AG09309 (cell line): Measurements from ENCODE around the gene EML2.

Experiments used
- DNase-seq: peaks from one replicate; pipeline ENCODE4 v3.0.0-alpha.2; 2010; ENCODE audit warnings: low read depth
- H3K4me3 ChIP-seq: 2 replicates; pipeline ENCODE4 v1.5.1; 2011; ENCODE audit warnings: mild to moderate bottlenecking, low read depth, low read length, moderate library complexity; ENCODE audit not compliant: control insufficient read depth
- TF ChIP-seq, protein P1 (sequence below): IDR thresholded peaks from 2 replicates; pipeline ENCODE4 v1.5.1; 2011; ENCODE audit warnings: mild to moderate bottlenecking, low read depth, low read length, inconsistent platforms; ENCODE audit not compliant: insufficient read depth, control insufficient read depth; ENCODE audit errors: missing control alignments

The EML2 gene

DNA sequence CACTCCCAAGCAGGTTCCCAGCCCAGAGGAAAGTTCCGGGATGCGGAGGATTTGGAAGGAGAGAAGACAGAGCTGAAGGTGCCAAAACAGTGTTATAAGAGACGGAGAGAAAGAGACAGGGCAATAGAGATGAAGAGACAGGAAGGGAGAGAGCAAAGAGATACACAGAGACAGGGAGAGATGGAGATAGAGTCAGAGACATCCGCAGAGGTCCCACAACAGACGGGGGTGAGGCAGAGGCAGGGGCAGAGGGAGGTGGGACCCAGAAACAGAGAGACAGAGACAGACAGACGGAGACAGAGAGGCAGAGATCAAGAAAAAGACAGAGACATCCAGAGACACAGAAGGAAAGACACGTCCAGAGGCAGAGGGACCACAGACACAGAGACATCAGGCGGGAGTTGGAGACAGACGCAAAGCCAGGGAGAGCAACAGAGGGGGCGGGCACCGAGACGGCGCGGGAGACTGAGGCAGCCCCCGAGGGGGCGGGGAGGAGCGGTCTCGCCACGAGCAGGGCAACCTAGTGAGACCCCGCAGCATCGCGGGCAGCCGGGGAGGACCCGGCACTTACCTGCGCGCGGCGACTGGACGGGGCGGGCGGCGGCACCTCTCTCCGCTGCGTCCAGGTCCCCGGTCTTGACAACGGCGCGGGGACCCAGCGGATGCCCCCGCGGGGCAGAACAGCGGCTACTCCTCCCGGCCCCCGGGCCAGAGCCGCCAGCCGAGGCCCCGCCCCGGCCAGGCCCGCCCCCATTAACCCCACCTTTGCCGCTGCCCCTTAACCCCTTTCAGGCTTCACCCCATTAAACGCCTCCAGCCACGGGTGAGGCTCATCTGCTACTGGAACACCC lies 37.4 kb downstream of the EML2 start, which contains the start of gene GPR4:
Gene GPR4, minus strand, starts transcription at position 689 of the 851 bp plus-strand sequence. CDS start 10,346 bp downstream, outside the sequence.
- H3K4me3 ChIP-seq, result no peak within 1 kb of the TSS
- no peak for DNase-seq
- TF ChIP-seq, protein P1, sequence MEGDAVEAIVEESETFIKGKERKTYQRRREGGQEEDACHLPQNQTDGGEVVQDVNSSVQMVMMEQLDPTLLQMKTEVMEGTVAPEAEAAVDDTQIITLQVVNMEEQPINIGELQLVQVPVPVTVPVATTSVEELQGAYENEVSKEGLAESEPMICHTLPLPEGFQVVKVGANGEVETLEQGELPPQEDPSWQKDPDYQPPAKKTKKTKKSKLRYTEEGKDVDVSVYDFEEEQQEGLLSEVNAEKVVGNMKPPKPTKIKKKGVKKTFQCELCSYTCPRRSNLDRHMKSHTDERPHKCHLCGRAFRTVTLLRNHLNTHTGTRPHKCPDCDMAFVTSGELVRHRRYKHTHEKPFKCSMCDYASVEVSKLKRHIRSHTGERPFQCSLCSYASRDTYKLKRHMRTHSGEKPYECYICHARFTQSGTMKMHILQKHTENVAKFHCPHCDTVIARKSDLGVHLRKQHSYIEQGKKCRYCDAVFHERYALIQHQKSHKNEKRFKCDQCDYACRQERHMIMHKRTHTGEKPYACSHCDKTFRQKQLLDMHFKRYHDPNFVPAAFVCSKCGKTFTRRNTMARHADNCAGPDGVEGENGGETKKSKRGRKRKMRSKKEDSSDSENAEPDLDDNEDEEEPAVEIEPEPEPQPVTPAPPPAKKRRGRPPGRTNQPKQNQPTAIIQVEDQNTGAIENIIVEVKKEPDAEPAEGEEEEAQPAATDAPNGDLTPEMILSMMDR, result no peak

DNA sequence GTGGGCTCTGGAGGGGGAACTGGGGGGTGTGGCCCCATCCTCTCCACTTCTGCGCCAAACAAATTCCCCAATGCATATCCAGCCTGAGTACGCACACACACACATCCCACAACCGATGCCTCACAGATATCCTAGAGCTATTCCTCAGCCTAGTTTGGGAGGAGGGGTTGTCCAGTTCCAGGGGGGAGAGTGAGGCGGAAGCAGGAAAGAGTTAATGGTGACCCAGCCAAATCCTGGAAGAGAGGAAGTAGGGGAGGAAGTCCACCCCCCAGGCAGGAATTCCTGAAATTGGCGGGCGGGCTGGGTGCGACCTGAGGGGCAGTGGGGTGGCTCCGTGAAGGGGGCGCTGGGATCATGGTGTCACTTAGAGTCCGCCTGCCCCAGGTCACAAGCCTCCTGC lies 38.1 kb downstream of the EML2 start:
- no peak overlapping the region for H3K4me3 ChIP-seq
- DNase-seq, result no peak
- TF ChIP-seq, protein P1, result no peak

DNA sequence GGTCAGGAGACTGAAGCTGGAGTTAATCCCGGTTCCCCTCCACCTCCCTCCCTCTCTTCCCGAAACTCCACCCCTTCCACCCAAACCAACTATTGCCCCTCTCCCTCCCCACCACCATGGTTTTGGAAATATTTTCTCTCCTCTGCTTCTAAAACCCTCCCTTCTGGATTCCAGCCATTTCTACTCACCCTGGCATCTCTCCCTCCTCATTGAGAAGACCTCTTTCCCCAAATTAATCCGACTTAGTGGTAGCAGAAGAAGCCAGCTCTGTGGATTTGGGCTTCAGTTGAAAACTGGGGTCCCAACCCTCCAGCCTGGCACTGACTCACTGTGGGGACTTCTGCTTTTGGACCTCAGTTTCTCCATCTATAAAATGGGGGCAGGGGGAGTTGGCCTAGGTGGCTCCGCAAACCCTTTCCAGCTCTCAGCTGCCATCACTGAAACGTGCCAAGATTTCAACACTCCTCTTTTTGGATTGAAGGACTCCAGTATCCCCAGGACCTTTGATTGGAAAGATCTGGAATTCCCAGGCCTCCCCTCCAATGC lies 38.8 kb downstream of the EML2 start:
- no peak overlapping the region for H3K4me3 ChIP-seq
- no peak for DNase-seq
- TF ChIP-seq, protein P1, result no peak

DNA sequence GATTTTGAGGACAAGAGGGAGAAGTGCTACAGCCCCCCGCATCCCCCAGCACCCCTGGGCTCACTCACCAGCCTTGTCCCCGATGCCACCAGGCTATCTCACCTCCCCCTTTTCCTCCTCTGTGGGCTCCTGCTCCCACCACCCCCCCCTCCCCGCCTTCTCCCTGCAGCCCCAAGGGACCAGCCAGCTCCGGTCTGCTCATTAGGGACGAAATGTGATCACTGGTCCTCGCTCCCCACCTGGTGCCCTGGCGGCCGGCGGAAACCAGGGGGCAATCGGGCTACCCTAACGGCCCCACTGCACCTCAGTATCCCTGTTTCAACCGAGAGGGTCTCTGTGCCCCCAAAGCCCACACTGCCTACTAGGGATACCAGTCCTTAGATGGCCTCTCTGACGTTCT lies 39.9 kb downstream of the EML2 start:
- H3K4me3 ChIP-seq, result no peak overlapping the region
- DNase-seq, result no peak
- TF ChIP-seq, protein P1, result no peak

DNA sequence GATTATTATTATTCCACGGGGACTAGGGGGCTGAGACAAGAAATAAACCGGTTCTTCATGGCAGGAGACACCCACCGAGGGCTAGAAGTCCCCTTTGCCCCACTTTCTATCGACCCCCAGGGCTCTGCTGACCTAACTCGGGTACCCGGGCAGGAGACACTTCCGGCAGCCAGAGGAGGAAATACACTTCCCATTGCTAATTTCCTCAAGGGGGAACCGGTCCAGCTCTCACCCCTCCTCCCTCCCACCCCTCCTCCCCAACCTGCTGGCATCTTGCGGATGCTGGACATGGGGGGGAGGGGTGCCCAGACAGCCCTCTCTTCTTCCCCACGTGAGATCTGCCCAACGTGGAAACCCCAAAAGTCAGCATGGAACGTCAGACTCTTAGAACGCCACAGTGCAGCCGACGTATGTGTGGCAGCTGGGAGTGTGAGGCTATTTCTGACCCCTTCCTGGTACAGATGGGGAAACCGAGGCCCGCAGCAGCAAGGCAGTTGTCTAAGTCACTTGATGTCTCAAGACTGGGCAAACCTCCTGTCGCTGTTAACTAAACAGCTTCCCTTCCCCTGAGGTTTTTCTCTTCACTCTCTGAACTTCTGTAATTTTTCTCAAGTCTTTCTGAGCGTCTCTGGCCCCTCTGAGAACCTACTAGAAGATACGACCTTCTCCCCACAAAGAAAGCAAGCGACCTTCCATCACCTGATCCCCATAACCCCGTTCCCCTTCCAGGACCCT lies 40.8 kb downstream of the EML2 start:
- DNase-seq, result no peak

More for the DNA sequence above, 40.8 kb downstream of the EML2 start:
- TF ChIP-seq, protein P1, result no peak
- H3K4me3 ChIP-seq, result peak overlapping the region; percentile 1
